Panc1 (cell line): ENCODE measurements around the gene EPN1. TPM values are rescaled to one million over a fixed set of nuclear protein-coding genes. Genes with fewer than 3 reads are reported as not detected.
A peak's percentile ranks its signal among the peaks of the same experiment; 100 is the strongest.

Experiments used
- ATAC-seq: fragments of 200-7000 bp; cut with Tn5 transposase; 2 replicates; pipeline ENCODE4 v1.9.1; 2020; ENCODE audit warnings: mild to moderate bottlenecking, moderate library complexity
- BruUV-seq: library from RNA; stranded (reverse); fragments of 400-500 nt; replicated peaks from 2 replicates; lab custom pipeline; 2021; lab: Mats Ljungman, UMichigan
- CTCF ChIA-PET: fragments of 300-600 bp; sonication (Branson Sonifier 250); formaldehyde crosslinking; loops from one replicate; lab custom pipeline; 2022; ENCODE audit warnings: antibody characterized with exemption; lab: Charles Lee
- POLR2A ChIA-PET: fragments of 300-600 bp; sonication (Branson Sonifier 250); formaldehyde crosslinking; loops from one replicate; lab custom pipeline; 2022; ENCODE audit warnings: antibody characterized with exemption; lab: Charles Lee
- DNase-seq: peaks from one replicate; pipeline ENCODE4 v3.0.0-alpha.2; 2010; ENCODE audit warnings: low read depth, low spot score
- H3K27ac ChIP-seq: 2 replicates; pipeline ENCODE4 v1.5.1; 2011; ENCODE audit warnings: mild to moderate bottlenecking, low read length, inconsistent platforms
- H3K27me3 ChIP-seq: fragments of 200-500 bp; sonication (Bioruptor generic); 2 replicates; pipeline ENCODE4 v1.6.0; 2014; ENCODE audit warnings: low read length, inconsistent platforms; ENCODE audit not compliant: control insufficient read depth, insufficient read depth
- H3K36me3 ChIP-seq: fragments of 200-500 bp; sonication (Bioruptor generic); 2 replicates; pipeline ENCODE4 v1.5.1; 2014; ENCODE audit warnings: inconsistent platforms, mild to moderate bottlenecking, low read length, moderate library complexity; ENCODE audit not compliant: control insufficient read depth, insufficient read depth
- H3K4me1 ChIP-seq: 2 replicates; pipeline ENCODE4 v1.5.1; 2011; ENCODE audit warnings: inconsistent platforms, mild to moderate bottlenecking, low read length, moderate library complexity; ENCODE audit not compliant: control insufficient read depth, insufficient read depth
- H3K4me3 ChIP-seq, 2 experiments: 2 replicates each; pipeline ENCODE4 v1.5.1; 2011 to 2012; ENCODE audit warnings: low read depth in 2 of 2, low read length in 2 of 2, mild to moderate bottlenecking in 2 of 2, inconsistent platforms in 1 of 2, moderate library complexity in 1 of 2
- H3K9me3 ChIP-seq: fragments of 200-500 bp; sonication (Bioruptor generic); 2 replicates; pipeline ENCODE4 v1.5.1; 2014; ENCODE audit warnings: low read depth, mild to moderate bottlenecking, inconsistent platforms, low read length, moderate library complexity; ENCODE audit not compliant: control insufficient read depth, insufficient read depth
- POLR2AphosphoS5 ChIP-seq: IDR thresholded peaks from 2 replicates; pipeline ENCODE4 v1.6.1; 2012; ENCODE audit warnings: mild to moderate bottlenecking, low read depth, low read length, moderate library complexity
- SIN3A ChIP-seq: IDR thresholded peaks from 2 replicates; pipeline ENCODE4 v1.6.1; 2012; ENCODE audit warnings: low read depth, mild to moderate bottlenecking, low read length, moderate library complexity, borderline replicate concordance; ENCODE audit not compliant: insufficient read depth
- TCF7L2 ChIP-seq: IDR thresholded peaks from 2 replicates; pipeline ENCODE4 v1.6.1; 2011; ENCODE audit warnings: mild to moderate bottlenecking, low read depth, low read length, inconsistent platforms
- in situ Hi-C: cut with HindIII; loops from 2 replicates; pipeline ENCODE4 v1.10.0; 2016; ENCODE audit warnings: low sequenced_read_pairs, low pct_unique_long_range_greater_than_20kb
- intact Hi-C: fragments of 100-400 bp; cut with micrococcal nuclease; formaldehyde crosslinking; loops from one replicate; pipeline ENCODE4 v1.10.0; 2022; ENCODE audit not compliant: unreplicated experiment
- total RNA-seq: library from RNA; stranded (reverse); gene quantifications from one replicate; pipeline ENCODE4 v1.2.1, GENCODE V29; 2021; ENCODE audit not compliant: unreplicated experiment
- TF ChIP-seq, protein P1 (sequence below): fragments of 450-650 bp; IDR thresholded peaks from 2 replicates; pipeline ENCODE4 v1.5.1; 2017; ENCODE audit warnings: mild to moderate bottlenecking
- TF ChIP-seq, protein P2 (sequence below), 2 experiments: IDR thresholded peaks; 2 replicates each; pipeline ENCODE4 v1.6.1; 2011 to 2012; ENCODE audit warnings: low read depth in 2 of 2, control low read depth in 1 of 2, low read length in 1 of 2, mild to moderate bottlenecking in 1 of 2, moderate library complexity in 1 of 2; ENCODE audit not compliant: insufficient read depth in 1 of 2

Gene EPN1
- total RNA-seq, 1 experiment from 2014 or later = 361 TPM

DNA sequence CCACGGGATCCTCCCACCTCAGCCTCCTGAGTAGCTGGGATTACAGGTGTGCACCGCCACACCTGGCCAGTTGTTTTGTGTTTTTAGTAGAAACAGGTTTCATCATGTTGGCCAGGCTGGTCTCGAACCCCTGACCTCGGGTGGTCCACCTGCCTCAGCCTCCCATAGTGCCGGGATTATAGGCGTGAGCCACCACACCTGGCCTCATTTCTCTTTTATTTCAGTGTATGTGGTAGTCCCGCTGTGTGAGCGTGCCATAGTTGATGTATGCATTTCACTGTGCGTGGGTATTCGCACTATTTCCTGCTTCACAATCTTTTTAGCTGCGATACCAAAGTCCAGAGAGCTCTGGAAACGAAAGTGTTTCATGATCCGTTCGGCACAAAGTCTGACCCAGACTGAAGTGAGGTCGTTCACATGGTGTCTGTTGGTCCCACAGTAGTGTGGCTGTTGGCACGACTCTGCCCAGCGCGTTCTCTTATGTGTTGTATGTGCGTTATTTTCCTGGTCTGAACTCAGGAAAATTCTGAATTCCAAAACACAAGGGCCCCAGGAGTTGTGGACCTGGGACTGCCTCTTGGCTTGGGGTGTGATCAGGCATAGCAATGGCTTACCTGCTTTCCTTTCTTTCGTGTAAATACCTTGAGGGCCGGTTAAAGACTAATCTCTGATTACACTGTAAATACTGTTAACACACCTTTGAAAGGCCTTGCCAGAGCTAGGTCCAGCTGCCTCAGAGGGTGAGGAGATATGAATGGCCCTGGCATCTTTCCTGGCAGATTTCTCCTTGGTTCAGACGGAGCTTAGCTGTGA lies 8.6 kb downstream of the EPN1 start:
- H3K27ac ChIP-seq = peak overlapping the region; percentile 48; the same call in 1 of the 2 replicates
- H3K4me3 ChIP-seq = no peak overlapping the region
- BruUV-seq = no TSS peak
- no peak for DNase-seq
- peaks cover 17% of the 10 kb centered on the region; the same call in 1 of the 2 replicates for H3K4me1 ChIP-seq
- ATAC-seq = no peak
- peaks cover 17% of the 10 kb centered on the region; the same call in 1 of the 2 replicates for H3K36me3 ChIP-seq
- CTCF ChIA-PET = interaction anchor here (0.5 kb wide), 1 partner anchor 306 kb away, joined by 7 read pairs; no protein-coding TSS in a partner anchor
- no peak for TF ChIP-seq POLR2AphosphoS5
- POLR2A ChIA-PET = interaction anchor here (0.6 to 0.8 kb wide), 2 partner anchors 109 to 1387 kb away, joined by 3 to 5 read pairs; no protein-coding TSS in a partner anchor
- intact Hi-C loops = no loop called here
- in situ Hi-C loops = no loop called here
- no peaks in the 10 kb centered on the region for H3K27me3 ChIP-seq
- H3K9me3 ChIP-seq = no peaks in the 10 kb centered on the region

DNA sequence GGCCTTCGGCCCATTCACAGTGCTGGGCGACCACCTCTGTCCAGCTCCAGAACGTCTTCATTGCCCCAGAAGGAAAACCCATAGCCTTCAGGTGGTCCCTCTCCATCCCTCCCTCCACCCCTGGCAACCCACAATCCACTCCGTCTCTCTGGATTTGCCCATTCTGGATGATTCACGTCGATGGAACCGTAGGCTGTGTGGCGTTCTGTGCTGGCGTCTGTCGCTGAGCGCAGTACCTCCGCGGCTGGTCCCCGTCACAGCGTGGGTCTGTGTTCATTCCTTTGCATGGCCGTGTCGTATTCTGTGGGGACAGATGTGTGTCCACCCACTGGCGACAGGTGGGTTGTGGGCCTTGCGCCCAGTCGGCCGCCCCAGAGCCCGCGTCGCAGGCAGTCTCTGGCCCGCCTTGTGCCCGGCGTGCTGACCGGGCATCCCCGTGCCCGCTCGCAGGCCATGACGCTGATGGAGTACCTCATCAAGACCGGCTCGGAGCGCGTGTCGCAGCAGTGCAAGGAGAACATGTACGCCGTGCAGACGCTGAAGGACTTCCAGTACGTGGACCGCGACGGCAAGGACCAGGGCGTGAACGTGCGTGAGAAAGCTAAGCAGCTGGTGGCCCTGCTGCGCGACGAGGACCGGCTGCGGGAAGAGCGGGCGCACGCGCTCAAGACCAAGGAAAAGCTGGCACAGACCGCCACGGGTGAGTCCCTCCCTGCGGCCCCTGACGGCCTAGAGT lies 10.1 kb downstream of the EPN1 start:
- ChIA-PET POLR2A (no interaction called here), CTCF (no interaction called here)
- H3K36me3 ChIP-seq = peaks cover 11% of the 10 kb centered on the region; the same call in 1 of the 2 replicates
- no peaks in the 10 kb centered on the region for H3K27me3 ChIP-seq
- no peaks in the 10 kb centered on the region for H3K9me3 ChIP-seq
- no peak overlapping the region for H3K27ac ChIP-seq
- intact Hi-C loops (no loop called here), in situ Hi-C loops (no loop called here)
- peaks cover 7% of the 10 kb centered on the region; the same call in 1 of the 2 replicates for H3K4me1 ChIP-seq
- no peak overlapping the region for H3K4me3 ChIP-seq
- TF ChIP-seq TCF7L2 (no peak), SIN3A (no peak), POLR2AphosphoS5 (no peak)
- TF ChIP-seq, protein P1, sequence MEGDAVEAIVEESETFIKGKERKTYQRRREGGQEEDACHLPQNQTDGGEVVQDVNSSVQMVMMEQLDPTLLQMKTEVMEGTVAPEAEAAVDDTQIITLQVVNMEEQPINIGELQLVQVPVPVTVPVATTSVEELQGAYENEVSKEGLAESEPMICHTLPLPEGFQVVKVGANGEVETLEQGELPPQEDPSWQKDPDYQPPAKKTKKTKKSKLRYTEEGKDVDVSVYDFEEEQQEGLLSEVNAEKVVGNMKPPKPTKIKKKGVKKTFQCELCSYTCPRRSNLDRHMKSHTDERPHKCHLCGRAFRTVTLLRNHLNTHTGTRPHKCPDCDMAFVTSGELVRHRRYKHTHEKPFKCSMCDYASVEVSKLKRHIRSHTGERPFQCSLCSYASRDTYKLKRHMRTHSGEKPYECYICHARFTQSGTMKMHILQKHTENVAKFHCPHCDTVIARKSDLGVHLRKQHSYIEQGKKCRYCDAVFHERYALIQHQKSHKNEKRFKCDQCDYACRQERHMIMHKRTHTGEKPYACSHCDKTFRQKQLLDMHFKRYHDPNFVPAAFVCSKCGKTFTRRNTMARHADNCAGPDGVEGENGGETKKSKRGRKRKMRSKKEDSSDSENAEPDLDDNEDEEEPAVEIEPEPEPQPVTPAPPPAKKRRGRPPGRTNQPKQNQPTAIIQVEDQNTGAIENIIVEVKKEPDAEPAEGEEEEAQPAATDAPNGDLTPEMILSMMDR = no peak
- TF ChIP-seq, protein P2, sequence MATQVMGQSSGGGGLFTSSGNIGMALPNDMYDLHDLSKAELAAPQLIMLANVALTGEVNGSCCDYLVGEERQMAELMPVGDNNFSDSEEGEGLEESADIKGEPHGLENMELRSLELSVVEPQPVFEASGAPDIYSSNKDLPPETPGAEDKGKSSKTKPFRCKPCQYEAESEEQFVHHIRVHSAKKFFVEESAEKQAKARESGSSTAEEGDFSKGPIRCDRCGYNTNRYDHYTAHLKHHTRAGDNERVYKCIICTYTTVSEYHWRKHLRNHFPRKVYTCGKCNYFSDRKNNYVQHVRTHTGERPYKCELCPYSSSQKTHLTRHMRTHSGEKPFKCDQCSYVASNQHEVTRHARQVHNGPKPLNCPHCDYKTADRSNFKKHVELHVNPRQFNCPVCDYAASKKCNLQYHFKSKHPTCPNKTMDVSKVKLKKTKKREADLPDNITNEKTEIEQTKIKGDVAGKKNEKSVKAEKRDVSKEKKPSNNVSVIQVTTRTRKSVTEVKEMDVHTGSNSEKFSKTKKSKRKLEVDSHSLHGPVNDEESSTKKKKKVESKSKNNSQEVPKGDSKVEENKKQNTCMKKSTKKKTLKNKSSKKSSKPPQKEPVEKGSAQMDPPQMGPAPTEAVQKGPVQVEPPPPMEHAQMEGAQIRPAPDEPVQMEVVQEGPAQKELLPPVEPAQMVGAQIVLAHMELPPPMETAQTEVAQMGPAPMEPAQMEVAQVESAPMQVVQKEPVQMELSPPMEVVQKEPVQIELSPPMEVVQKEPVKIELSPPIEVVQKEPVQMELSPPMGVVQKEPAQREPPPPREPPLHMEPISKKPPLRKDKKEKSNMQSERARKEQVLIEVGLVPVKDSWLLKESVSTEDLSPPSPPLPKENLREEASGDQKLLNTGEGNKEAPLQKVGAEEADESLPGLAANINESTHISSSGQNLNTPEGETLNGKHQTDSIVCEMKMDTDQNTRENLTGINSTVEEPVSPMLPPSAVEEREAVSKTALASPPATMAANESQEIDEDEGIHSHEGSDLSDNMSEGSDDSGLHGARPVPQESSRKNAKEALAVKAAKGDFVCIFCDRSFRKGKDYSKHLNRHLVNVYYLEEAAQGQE (IDR thresholded peaks at IDR 0.05; ENCODE audit: insufficient read depth in 1 of 2, low read depth in 2 of 2, low read length in 1 of 2) = no peak
- ATAC-seq = no peak
- BruUV-seq = no TSS peak
- no peak for DNase-seq
